Lower leg skin (tissue), 4 donors: ENCODE results near the gene GLI1. TPM values are rescaled to one million over a fixed set of nuclear protein-coding genes. Genes with fewer than 3 reads are reported as not detected.
A peak's percentile ranks its signal among the peaks of the same experiment; 100 is the strongest.

Source experiments
- DNase-seq, 2 donors: peaks; one replicate each; pipeline ENCODE4 v3.0.0-alpha.2; 2019; ENCODE audit warnings: low spot score in 2 of 2
- H3K4me3 ChIP-seq: fragments of 200-600 bp; sonication (generic); 2 replicates; pipeline ENCODE4 v1.5.1; 2017; ENCODE audit warnings: mild to moderate bottlenecking, low read depth; ENCODE audit not compliant: poor library complexity, severe bottlenecking
- POLR2A ChIP-seq, 2 donors: fragments of 450-650 bp; IDR thresholded peaks; one replicate each; pipeline ENCODE4 v1.6.1; 2016 to 2017; ENCODE audit warnings: antibody characterized with exemption in 2 of 2, mild to moderate bottlenecking in 1 of 2, moderate library complexity in 1 of 2
- whole genome bisulfite sequencing, 2 donors: methylation state at CpG; one replicate each; pipeline ENCODE4 v1.1.5; 2018; 5-methylcytosine and 5-hydroxymethylcytosine counted together
- intact Hi-C: fragments of 100-400 bp; cut with DNase I; formaldehyde crosslinking; loops from one replicate; pipeline ENCODE4 v1.15.0; 2023; ENCODE audit warnings: low total_unique reads
- total RNA-seq, 4 donors: library from RNA; depleted of rRNA; stranded (reverse); fragments of >200 nt; gene quantifications; one replicate each; pipeline ENCODE4 v1.1.0, GENCODE V29; 2016
- TF ChIP-seq, protein P1 (sequence below), 3 donors: fragments of 450-650 bp; IDR thresholded peaks; one replicate each; pipeline ENCODE4 v1.5.1; 2016; ENCODE audit warnings: antibody characterized with exemption in 3 of 3, mild to moderate bottlenecking in 3 of 3, moderate library complexity in 2 of 3

GLI1 gene
- total RNA-seq, 4 donors from 2014 or later, result 0.19 to 13.4 (median 1.9) TPM

DNA sequence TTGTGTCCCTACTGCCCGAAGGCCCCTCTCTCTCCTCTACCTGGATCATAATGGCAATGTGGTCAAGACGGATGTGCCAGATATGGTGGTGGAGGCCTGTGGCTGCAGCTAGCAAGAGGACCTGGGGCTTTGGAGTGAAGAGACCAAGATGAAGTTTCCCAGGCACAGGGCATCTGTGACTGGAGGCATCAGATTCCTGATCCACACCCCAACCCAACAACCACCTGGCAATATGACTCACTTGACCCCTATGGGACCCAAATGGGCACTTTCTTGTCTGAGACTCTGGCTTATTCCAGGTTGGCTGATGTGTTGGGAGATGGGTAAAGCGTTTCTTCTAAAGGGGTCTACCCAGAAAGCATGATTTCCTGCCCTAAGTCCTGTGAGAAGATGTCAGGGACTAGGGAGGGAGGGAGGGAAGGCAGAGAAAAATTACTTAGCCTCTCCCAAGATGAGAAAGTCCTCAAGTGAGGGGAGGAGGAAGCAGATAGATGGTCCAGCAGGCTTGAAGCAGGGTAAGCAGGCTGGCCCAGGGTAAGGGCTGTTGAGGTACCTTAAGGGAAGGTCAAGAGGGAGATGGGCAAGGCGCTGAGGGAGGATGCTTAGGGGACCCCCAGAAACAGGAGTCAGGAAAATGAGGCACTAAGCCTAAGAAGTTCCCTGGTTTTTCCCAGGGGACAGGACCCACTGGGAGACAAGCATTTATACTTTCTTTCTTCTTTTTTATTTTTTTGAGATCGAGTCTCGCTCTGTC lies 2.7 kb upstream of the GLI1 start:
- no peak overlapping the region for H3K4me3 ChIP-seq
- no peak for DNase-seq
- 87 to 89% methylated on average over 6 of the region's 6 CpGs for WGBS, 2 donors
- intact Hi-C loops, result no loop called here
- TF ChIP-seq POLR2A (IDR thresholded peaks at IDR 0.05), result no peak
- TF ChIP-seq, protein P1, sequence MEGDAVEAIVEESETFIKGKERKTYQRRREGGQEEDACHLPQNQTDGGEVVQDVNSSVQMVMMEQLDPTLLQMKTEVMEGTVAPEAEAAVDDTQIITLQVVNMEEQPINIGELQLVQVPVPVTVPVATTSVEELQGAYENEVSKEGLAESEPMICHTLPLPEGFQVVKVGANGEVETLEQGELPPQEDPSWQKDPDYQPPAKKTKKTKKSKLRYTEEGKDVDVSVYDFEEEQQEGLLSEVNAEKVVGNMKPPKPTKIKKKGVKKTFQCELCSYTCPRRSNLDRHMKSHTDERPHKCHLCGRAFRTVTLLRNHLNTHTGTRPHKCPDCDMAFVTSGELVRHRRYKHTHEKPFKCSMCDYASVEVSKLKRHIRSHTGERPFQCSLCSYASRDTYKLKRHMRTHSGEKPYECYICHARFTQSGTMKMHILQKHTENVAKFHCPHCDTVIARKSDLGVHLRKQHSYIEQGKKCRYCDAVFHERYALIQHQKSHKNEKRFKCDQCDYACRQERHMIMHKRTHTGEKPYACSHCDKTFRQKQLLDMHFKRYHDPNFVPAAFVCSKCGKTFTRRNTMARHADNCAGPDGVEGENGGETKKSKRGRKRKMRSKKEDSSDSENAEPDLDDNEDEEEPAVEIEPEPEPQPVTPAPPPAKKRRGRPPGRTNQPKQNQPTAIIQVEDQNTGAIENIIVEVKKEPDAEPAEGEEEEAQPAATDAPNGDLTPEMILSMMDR (IDR thresholded peaks at IDR 0.05), result no peak

DNA sequence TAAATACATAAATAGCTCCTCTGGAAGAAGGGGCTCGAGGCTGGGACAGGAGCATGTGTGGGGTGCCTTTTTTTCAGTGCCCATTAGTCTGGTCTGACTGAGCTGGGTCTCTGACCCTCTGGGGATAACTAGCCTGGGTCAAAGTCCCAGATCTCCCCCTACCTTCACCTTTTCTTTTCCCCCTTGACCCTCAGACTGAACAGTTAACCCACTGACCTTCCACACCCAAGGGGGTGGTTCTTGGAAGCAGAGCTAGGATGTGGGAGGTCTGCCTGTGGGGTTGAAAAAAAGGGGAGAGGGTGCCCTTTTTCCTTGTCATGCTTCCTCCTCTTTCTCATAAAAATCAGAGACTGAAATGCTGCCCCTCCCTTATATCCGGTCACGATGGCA lies 925 bp upstream of the GLI1 start:
- intact Hi-C loops, result no loop called here
- no peak overlapping the region for H3K4me3 ChIP-seq
- DNase-seq, result no peak
- WGBS, 2 donors, result 26 to 28% methylated on average over 3 of the region's 3 CpGs
- TF ChIP-seq POLR2A (IDR thresholded peaks at IDR 0.05), result no peak
- TF ChIP-seq, protein P1 (IDR thresholded peaks at IDR 0.05), result no peak

DNA sequence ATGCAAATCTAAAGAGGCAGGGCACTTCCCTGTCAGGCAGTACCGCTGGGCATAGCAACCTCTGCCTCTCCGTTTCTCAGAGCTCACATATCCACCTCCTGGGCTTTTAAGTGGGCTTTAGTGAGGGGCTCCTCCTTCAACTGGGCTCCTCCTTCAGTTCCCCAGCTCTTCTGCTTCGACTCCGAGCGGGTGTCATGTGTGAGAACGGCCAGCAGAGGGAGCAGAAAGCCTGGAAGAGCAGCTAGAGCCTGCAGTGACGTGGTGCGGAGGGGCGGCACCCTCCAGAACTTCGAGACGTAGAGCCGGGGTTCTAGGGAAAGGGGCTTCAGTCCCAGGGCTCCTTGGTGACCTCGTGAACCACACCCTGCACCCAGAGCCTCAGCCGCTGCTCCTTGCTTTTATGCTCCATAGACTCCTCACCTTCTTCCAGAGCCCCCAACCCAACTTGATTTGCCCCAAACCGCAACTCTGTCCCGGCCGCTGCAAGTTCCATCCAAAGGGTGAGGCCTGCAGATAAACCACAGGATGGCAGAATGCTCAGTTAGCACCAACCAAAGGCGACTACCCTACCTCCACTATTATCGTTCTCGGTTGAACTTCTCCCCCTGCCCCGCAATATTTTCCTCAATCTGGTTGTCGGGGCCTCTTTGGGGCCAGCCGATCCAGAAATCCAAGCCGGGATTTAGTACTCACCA lies 383 bp upstream of the GLI1 start:
- peak; percentile 92 to 98 for DNase-seq
- 0 to 1% methylated on average over 24 of the region's 24 CpGs for WGBS, 2 donors
- intact Hi-C loops, result no loop called here
- H3K4me3 ChIP-seq, result peak overlapping the region; percentile 38
- no peak for TF ChIP-seq POLR2A (IDR thresholded peaks at IDR 0.05)
- TF ChIP-seq, protein P1 (IDR thresholded peaks at IDR 0.05), result peak in 1 of 3 donors; percentile 98

DNA sequence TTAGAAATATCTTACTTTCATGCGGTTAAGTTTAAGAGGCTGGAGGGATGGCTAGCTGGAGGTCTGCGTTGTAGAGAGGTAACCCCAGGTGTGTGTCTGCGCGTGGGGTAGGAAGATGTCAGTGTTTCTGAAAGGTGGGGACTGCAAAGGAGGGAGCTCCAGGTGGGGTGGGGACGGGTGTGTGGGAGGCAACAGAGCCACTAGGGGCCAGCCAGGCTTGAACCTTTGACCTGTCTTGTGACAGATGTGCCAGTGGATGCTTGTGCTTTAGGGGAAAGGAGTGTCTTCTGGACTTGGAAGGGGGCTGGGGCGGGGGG lies 841 bp downstream of the GLI1 start:
- TF ChIP-seq, protein P1 (IDR thresholded peaks at IDR 0.05), result no peak
- TF ChIP-seq POLR2A (IDR thresholded peaks at IDR 0.05), result no peak
- WGBS, 2 donors, result 1 to 6% methylated on average over 5 to 6 of the region's 6 CpGs
- no peak overlapping the region for H3K4me3 ChIP-seq
- intact Hi-C loops, result loop anchor here (10.0 kb wide), 1 partner anchor 164 kb away; no protein-coding TSS in a partner anchor
- DNase-seq, result no peak

DNA sequence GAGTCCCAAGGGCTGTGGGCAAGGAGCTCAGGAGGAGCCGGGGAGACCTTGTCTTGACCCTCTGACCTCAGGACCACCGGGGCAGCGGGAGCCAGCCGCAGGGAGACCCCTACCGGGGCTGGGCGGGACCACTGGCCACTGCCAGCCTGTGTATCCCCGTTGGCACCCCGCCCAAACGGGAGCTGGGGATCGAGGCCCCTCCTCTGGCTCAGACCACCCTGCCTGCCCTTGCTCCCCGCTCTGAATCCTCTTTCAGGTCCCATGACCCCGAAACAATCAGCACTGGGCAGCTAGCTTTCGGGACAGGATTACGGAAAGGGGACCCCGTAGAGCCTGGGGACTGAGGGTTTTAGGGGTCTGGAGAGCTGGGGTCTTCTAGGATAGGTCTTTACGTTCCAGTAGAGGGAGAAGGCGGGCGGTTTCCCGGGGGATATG lies 1.3 kb downstream of the GLI1 start:
- intact Hi-C loops, result loop anchor here (10.0 kb wide), 1 partner anchor 164 kb away; no protein-coding TSS in a partner anchor
- no peak overlapping the region for H3K4me3 ChIP-seq
- no peak for DNase-seq
- WGBS, 2 donors, result 0 to 2% methylated on average over 13 to 19 of the region's 19 CpGs
- no peak for TF ChIP-seq POLR2A (IDR thresholded peaks at IDR 0.05)
- TF ChIP-seq, protein P1 (IDR thresholded peaks at IDR 0.05), result no peak
